ENCODE results near the gene TNPO3.

The TNPO3 gene

DNA sequence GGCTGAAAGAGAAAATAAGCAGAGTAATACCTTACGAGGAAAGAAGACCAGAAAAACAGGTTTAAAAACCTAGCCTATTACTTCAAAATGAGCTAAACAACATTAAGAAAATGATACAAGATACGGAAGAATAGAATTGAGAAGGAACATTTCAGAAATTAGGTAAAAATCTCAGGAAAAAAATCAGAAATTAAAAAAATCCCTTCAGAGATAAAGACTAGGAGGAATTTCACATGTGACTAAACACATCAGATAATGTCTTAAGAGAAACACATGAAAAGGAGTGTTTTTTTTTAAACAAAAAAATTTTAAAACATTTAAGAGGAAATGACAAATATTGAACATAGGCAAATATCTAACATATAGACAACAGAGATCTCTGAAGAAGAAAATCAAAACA is 33.3 kb downstream of the TNPO3 start:
- TF ChIP-seq, protein P1, sequence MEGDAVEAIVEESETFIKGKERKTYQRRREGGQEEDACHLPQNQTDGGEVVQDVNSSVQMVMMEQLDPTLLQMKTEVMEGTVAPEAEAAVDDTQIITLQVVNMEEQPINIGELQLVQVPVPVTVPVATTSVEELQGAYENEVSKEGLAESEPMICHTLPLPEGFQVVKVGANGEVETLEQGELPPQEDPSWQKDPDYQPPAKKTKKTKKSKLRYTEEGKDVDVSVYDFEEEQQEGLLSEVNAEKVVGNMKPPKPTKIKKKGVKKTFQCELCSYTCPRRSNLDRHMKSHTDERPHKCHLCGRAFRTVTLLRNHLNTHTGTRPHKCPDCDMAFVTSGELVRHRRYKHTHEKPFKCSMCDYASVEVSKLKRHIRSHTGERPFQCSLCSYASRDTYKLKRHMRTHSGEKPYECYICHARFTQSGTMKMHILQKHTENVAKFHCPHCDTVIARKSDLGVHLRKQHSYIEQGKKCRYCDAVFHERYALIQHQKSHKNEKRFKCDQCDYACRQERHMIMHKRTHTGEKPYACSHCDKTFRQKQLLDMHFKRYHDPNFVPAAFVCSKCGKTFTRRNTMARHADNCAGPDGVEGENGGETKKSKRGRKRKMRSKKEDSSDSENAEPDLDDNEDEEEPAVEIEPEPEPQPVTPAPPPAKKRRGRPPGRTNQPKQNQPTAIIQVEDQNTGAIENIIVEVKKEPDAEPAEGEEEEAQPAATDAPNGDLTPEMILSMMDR (IDR thresholded peaks at IDR 0.05; ENCODE audit: low read depth, low read length, missing control alignments): no peak
- H3K4me3 ChIP-seq (replicated peaks; ENCODE audit: low read depth, low read length): no peak overlapping the region

DNA sequence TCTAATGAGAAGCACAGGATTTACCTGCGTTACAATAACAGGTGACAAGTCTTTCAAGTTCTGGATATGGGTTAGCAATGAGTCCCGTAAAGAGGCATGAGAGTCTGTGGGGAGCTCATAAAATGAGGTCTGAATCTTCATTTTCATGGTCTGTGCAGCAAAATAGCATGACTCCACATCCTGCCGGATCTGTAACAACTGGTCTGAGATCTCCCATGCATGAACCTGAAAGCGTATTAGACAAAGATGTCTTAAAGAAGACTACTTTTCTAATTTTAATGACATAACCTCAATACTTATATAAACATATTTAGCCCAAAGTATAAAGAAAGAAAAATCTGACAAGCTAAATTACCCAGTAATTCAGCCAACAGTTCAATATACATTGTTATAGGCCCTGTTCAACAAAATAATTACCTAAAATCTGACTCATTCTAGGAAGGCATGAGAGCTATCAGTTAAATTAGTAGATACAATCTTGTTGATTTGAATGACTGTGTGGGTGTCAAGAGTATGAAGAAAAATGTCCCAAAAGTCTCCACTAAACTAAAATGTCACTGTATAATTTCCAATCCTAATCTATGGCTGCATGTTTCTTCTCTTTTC is 36.9 kb downstream of the TNPO3 start:
- H3K4me3 ChIP-seq (replicated peaks; ENCODE audit: low read depth, low read length): no peak overlapping the region
- TF ChIP-seq, protein P1 (IDR thresholded peaks at IDR 0.05; ENCODE audit: low read depth, low read length, missing control alignments): no peak
- no peak for DNase-seq (ENCODE audit: extremely low read depth, low read depth)

More for the DNA sequence above, 33.3 kb downstream of the TNPO3 start:
- DNase-seq (ENCODE audit: extremely low read depth, low read depth): no peak

DNA sequence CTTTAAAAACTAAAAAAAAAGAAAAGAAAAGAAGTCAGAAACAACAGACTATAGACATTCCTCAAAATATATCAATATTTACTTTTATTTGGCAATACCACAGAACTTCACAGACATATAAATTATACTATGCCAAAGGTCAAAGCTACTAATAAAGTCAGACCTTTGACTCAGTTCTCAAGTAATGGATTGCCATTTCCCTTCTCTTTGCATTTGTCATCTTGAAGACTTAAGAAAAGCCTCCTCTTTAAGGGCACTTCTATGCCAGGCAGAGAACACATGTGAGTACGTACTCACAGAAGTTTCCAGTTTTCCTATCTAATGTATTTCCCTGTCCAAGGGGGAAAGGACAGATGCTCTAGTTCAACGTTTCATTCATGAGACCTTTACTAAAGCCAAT is 37.6 kb downstream of the TNPO3 start:
- TF ChIP-seq, protein P1 (IDR thresholded peaks at IDR 0.05; ENCODE audit: low read depth, low read length, missing control alignments): no peak
- no peak for DNase-seq (ENCODE audit: extremely low read depth, low read depth)
- no peak overlapping the region for H3K4me3 ChIP-seq (replicated peaks; ENCODE audit: low read depth, low read length)

DNA sequence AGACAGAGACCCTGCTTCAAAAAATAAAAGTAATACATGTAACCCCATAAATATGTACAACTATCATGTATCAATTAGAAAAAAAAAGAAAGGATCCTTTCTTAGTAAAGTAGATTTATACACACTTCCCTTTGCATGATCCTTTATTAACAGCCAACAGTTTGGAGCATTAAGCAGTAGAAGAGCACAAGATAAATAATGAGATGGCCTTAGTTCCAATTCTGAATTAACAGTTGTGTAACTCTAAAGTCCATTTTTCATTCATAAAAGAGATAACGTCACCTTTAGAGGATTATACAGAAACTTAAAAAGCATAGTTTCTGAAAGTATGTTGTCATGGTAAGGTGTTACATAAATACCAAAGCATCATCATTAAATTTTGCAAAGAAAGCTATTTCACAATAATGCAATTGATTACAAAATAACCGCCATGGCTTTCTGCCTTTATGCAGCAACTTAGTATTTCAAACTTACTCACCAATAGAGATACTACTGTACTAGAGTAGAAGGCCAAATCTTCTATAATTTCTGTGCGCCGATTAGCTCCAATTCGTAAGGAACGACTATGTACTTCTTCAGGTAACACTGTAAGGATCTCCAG is 40.3 kb downstream of the TNPO3 start:
- TF ChIP-seq, protein P1 (IDR thresholded peaks at IDR 0.05; ENCODE audit: low read depth, low read length, missing control alignments): no peak
- DNase-seq (ENCODE audit: extremely low read depth, low read depth): no peak

DNA sequence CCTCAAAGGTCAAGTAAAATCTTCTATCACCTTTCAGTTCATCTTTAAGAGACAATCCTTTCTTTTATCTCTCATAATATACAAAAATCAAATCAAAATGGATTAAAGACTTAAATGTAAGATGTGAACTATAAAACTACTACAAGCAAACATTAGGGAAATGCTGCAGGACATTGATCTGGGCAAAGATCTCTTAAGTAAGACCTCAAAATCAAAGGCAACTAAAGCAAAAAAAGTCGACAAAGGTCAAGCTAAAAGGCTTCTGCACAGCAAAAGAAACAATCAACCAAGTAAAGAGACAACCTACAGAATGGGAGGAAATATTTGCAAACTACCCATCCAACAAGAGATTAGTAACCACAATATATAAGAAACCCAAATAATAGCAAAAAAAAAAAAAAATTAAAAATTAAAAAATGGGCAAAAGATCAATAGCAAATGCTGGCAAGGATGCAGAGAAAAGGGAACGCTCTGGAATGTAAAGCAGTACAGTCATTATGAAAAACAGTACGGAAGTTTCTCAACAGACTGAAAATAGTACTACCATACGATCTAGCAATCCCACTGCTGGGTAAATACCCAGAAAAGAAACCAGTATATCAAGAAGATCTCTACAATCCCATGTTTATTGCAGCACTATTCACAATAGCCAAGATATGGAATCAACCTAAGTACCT is 41.7 kb downstream of the TNPO3 start:
- H3K4me3 ChIP-seq (replicated peaks; ENCODE audit: low read depth, low read length): no peak overlapping the region
- TF ChIP-seq, protein P1 (IDR thresholded peaks at IDR 0.05; ENCODE audit: low read depth, low read length, missing control alignments): no peak
- DNase-seq (ENCODE audit: extremely low read depth, low read depth): no peak

More for the DNA sequence above, 40.3 kb downstream of the TNPO3 start:
- H3K4me3 ChIP-seq (replicated peaks; ENCODE audit: low read depth, low read length): no peak overlapping the region

DNA sequence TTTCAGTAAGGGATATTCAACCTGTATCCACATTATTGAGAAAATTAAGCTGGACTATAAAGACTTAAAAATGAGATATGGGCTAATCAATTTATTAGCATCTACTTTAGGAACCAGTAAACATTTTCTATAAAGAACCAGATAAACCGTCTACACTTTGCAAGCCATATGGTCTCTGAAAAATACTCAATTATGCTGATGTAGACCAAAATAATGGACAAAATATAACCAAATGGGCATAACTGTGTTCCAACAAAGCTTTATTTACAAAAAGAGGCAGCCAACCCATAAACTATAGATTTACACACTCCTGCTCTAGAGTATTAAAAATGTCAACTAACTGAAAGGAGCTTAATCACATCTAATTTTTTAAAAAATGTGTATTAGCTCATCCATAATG is 42.3 kb downstream of the TNPO3 start:
- DNase-seq (ENCODE audit: extremely low read depth, low read depth): no peak
- H3K4me3 ChIP-seq (replicated peaks; ENCODE audit: low read depth, low read length): no peak overlapping the region
- TF ChIP-seq, protein P1 (IDR thresholded peaks at IDR 0.05; ENCODE audit: low read depth, low read length, missing control alignments): no peak
